K562 (cell line): ENCODE measurements around the gene ANKRD44. TPM values are rescaled to one million over a fixed set of nuclear protein-coding genes. Genes with fewer than 3 reads are reported as not detected.

Experiments
- CC2D1A ChIP-seq: fragments of 450-650 bp; IDR thresholded peaks from 2 replicates; pipeline ENCODE4 v1.6.1; 2017; ENCODE audit warnings: mild to moderate bottlenecking
- DPF2 ChIP-seq: fragments of 450-650 bp; IDR thresholded peaks from 2 replicates; pipeline ENCODE4 v1.6.1; 2016
- HOXB6 ChIP-seq: fragments of 250-450 bp; sonication (Bioruptor Pico); IDR thresholded peaks from 2 replicates; pipeline ENCODE4 v1.5.1; 2022; ENCODE audit warnings: mild to moderate bottlenecking, borderline replicate concordance
- MXI1 ChIP-seq: IDR thresholded peaks from 2 replicates; pipeline ENCODE4 v1.6.1; 2011; ENCODE audit warnings: low read depth, mild to moderate bottlenecking, improper control_type of control experiment, low read length
- NCOR1 ChIP-seq: fragments of 450-650 bp; IDR thresholded peaks from 2 replicates; pipeline ENCODE4 v1.6.1; 2016; ENCODE audit warnings: mild to moderate bottlenecking, moderate library complexity
- NRF1 ChIP-seq, 2 experiments: fragments of 450-650 bp; IDR thresholded peaks in 1 of 2; conservative IDR thresholded peaks in 1 of 2; 2 replicates each; pipeline ENCODE4 v1.6.1; 2014; ENCODE audit warnings: mild to moderate bottlenecking in 2 of 2
- PRMT5 ChIP-seq: sonication (generic); formaldehyde crosslinking; IDR thresholded peaks from 2 replicates; pipeline ENCODE4 v1.5.0; 2020; ENCODE audit warnings: missing genetic modification reagents
- RUNX1 ChIP-seq: sonication (generic); IDR thresholded peaks from 2 replicates; pipeline ENCODE4 v1.6.1; 2016; ENCODE audit warnings: antibody characterized with exemption, low read depth
- polyA plus RNA-seq, 8 experiments: library from polyadenylated mRNA; depleted of rRNA in 4 of 8; stranded (reverse) in 5 of 8; unstranded in 3 of 8; fragments of >200 nt; fragmentation: Nextera tagmentation in 2 of 8; fragmentation: Illumina TruSeq in 1 of 8; extraction: Ambion mirVana in 2 of 8; extraction: Trizol in 1 of 8; gene quantifications; 2 replicates each; pipeline versions ENCODE4 v1.2.1 to v1.2.3, GENCODE V29; 2011 to 2014; ENCODE audit warnings: inconsistent platforms in 1 of 8, missing spikeins in 1 of 8
- total RNA-seq, 7 experiments: library from RNA; depleted of rRNA in 6 of 7; stranded (reverse); fragments of >200 nt in 6 of 7; fragmentation: Illumina TruSeq in 2 of 7; extraction: Trizol in 2 of 7; gene quantifications; 2 replicates each; pipeline versions ENCODE4 v1.2.1 to v1.2.3, GENCODE V29; 2011 to 2021; ENCODE audit warnings: low replicate concordance in 1 of 7
- TF ChIP-seq, protein P1 (sequence below): fragments of 200-600 bp; sonication (generic); IDR thresholded peaks from one replicate; pipeline ENCODE4 v1.6.1; 2012; ENCODE audit warnings: mild to moderate bottlenecking, low read depth, low read length, inconsistent platforms
- TF ChIP-seq, protein P2 (sequence below): fragments of 450-650 bp; formaldehyde crosslinking; IDR thresholded peaks from 2 replicates; pipeline ENCODE4 v1.4.0; 2020; ENCODE audit warnings: mild to moderate bottlenecking, moderate library complexity
- TF ChIP-seq, protein P3 (sequence below): fragments of 450-650 bp; IDR thresholded peaks from 2 replicates; pipeline ENCODE4 v1.7.1; 2018; ENCODE audit warnings: mild to moderate bottlenecking, low read depth; ENCODE audit not compliant: partially characterized antibody
- TF ChIP-seq, protein P4 (sequence below): sonication (generic); formaldehyde crosslinking; IDR thresholded peaks from 2 replicates; pipeline ENCODE4 v1.4.0; 2020; ENCODE audit warnings: mild to moderate bottlenecking, missing genetic modification reagents

The ANKRD44 gene
- total and polyA plus RNA-seq, 9 of the 15 experiments (the other 6 are each of a cell fraction or from before 2014, with no cell fraction given), result 0.03 to 0.64 (median 0.07) TPM; not detected in 3

DNA sequence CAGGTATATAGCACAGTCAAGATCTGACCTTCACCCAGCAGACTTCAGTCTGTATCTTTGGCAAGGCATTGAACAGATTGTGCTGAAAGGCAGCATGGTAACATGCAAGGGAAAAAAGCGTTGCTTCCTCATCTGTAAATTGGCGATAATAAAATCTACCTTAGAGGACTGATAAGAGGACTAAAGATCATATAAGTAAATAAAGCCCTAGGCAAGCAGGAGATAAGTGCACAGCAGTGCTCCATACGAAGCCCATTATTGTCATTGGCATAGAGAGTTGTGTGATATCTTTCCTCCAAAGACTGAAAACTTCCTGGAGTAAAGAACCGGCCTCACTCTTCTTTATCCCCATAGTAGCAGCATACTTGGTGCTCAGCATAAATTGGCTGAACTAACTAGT is 162.6 kb downstream of the ANKRD44 start (continued):
- TF ChIP-seq, protein P1, sequence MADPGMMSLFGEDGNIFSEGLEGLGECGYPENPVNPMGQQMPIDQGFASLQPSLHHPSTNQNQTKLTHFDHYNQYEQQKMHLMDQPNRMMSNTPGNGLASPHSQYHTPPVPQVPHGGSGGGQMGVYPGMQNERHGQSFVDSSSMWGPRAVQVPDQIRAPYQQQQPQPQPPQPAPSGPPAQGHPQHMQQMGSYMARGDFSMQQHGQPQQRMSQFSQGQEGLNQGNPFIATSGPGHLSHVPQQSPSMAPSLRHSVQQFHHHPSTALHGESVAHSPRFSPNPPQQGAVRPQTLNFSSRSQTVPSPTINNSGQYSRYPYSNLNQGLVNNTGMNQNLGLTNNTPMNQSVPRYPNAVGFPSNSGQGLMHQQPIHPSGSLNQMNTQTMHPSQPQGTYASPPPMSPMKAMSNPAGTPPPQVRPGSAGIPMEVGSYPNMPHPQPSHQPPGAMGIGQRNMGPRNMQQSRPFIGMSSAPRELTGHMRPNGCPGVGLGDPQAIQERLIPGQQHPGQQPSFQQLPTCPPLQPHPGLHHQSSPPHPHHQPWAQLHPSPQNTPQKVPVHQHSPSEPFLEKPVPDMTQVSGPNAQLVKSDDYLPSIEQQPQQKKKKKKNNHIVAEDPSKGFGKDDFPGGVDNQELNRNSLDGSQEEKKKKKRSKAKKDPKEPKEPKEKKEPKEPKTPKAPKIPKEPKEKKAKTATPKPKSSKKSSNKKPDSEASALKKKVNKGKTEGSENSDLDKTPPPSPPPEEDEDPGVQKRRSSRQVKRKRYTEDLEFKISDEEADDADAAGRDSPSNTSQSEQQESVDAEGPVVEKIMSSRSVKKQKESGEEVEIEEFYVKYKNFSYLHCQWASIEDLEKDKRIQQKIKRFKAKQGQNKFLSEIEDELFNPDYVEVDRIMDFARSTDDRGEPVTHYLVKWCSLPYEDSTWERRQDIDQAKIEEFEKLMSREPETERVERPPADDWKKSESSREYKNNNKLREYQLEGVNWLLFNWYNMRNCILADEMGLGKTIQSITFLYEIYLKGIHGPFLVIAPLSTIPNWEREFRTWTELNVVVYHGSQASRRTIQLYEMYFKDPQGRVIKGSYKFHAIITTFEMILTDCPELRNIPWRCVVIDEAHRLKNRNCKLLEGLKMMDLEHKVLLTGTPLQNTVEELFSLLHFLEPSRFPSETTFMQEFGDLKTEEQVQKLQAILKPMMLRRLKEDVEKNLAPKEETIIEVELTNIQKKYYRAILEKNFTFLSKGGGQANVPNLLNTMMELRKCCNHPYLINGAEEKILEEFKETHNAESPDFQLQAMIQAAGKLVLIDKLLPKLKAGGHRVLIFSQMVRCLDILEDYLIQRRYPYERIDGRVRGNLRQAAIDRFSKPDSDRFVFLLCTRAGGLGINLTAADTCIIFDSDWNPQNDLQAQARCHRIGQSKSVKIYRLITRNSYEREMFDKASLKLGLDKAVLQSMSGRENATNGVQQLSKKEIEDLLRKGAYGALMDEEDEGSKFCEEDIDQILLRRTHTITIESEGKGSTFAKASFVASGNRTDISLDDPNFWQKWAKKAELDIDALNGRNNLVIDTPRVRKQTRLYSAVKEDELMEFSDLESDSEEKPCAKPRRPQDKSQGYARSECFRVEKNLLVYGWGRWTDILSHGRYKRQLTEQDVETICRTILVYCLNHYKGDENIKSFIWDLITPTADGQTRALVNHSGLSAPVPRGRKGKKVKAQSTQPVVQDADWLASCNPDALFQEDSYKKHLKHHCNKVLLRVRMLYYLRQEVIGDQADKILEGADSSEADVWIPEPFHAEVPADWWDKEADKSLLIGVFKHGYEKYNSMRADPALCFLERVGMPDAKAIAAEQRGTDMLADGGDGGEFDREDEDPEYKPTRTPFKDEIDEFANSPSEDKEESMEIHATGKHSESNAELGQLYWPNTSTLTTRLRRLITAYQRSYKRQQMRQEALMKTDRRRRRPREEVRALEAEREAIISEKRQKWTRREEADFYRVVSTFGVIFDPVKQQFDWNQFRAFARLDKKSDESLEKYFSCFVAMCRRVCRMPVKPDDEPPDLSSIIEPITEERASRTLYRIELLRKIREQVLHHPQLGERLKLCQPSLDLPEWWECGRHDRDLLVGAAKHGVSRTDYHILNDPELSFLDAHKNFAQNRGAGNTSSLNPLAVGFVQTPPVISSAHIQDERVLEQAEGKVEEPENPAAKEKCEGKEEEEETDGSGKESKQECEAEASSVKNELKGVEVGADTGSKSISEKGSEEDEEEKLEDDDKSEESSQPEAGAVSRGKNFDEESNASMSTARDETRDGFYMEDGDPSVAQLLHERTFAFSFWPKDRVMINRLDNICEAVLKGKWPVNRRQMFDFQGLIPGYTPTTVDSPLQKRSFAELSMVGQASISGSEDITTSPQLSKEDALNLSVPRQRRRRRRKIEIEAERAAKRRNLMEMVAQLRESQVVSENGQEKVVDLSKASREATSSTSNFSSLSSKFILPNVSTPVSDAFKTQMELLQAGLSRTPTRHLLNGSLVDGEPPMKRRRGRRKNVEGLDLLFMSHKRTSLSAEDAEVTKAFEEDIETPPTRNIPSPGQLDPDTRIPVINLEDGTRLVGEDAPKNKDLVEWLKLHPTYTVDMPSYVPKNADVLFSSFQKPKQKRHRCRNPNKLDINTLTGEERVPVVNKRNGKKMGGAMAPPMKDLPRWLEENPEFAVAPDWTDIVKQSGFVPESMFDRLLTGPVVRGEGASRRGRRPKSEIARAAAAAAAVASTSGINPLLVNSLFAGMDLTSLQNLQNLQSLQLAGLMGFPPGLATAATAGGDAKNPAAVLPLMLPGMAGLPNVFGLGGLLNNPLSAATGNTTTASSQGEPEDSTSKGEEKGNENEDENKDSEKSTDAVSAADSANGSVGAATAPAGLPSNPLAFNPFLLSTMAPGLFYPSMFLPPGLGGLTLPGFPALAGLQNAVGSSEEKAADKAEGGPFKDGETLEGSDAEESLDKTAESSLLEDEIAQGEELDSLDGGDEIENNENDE, result no peak
- TF ChIP-seq CC2D1A (no peak), NRF1 (conservative IDR thresholded peaks at IDR 0.05 in 1 of 2, IDR thresholded peaks at IDR 0.05 in 1 of 2) (no peak), DPF2 (no peak), HOXB6 (CRISPR knock-in tag) (no peak), RUNX1 (no peak), MXI1 (no peak), PRMT5 (CRISPR knock-in tag) (no peak), NCOR1 (no peak)
- TF ChIP-seq, protein P2, sequence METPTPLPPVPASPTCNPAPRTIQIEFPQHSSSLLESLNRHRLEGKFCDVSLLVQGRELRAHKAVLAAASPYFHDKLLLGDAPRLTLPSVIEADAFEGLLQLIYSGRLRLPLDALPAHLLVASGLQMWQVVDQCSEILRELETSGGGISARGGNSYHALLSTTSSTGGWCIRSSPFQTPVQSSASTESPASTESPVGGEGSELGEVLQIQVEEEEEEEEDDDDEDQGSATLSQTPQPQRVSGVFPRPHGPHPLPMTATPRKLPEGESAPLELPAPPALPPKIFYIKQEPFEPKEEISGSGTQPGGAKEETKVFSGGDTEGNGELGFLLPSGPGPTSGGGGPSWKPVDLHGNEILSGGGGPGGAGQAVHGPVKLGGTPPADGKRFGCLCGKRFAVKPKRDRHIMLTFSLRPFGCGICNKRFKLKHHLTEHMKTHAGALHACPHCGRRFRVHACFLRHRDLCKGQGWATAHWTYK (CRISPR knock-in tag), result no peak
- TF ChIP-seq, protein P3, sequence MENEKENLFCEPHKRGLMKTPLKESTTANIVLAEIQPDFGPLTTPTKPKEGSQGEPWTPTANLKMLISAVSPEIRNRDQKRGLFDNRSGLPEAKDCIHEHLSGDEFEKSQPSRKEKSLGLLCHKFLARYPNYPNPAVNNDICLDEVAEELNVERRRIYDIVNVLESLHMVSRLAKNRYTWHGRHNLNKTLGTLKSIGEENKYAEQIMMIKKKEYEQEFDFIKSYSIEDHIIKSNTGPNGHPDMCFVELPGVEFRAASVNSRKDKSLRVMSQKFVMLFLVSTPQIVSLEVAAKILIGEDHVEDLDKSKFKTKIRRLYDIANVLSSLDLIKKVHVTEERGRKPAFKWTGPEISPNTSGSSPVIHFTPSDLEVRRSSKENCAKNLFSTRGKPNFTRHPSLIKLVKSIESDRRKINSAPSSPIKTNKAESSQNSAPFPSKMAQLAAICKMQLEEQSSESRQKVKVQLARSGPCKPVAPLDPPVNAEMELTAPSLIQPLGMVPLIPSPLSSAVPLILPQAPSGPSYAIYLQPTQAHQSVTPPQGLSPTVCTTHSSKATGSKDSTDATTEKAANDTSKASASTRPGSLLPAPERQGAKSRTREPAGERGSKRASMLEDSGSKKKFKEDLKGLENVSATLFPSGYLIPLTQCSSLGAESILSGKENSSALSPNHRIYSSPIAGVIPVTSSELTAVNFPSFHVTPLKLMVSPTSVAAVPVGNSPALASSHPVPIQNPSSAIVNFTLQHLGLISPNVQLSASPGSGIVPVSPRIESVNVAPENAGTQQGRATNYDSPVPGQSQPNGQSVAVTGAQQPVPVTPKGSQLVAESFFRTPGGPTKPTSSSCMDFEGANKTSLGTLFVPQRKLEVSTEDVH, result no peak
- TF ChIP-seq, protein P4, sequence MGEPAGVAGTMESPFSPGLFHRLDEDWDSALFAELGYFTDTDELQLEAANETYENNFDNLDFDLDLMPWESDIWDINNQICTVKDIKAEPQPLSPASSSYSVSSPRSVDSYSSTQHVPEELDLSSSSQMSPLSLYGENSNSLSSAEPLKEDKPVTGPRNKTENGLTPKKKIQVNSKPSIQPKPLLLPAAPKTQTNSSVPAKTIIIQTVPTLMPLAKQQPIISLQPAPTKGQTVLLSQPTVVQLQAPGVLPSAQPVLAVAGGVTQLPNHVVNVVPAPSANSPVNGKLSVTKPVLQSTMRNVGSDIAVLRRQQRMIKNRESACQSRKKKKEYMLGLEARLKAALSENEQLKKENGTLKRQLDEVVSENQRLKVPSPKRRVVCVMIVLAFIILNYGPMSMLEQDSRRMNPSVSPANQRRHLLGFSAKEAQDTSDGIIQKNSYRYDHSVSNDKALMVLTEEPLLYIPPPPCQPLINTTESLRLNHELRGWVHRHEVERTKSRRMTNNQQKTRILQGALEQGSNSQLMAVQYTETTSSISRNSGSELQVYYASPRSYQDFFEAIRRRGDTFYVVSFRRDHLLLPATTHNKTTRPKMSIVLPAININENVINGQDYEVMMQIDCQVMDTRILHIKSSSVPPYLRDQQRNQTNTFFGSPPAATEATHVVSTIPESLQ (CRISPR knock-in tag), result no peak
